ENCODE measurements around the gene G6PC2.

Gene G6PC2

GRCh38 chr2:168935810-168936581 is 34.9 kb downstream of the G6PC2 start:
- no peak for TF ChIP-seq CTCF (IDR thresholded peaks at IDR 0.05; ENCODE audit: borderline replicate concordance, insufficient read depth, low read depth, low read length)
- H3K4me3 ChIP-seq (ENCODE audit: low read depth, low read length) = no peak overlapping the region

DNA sequence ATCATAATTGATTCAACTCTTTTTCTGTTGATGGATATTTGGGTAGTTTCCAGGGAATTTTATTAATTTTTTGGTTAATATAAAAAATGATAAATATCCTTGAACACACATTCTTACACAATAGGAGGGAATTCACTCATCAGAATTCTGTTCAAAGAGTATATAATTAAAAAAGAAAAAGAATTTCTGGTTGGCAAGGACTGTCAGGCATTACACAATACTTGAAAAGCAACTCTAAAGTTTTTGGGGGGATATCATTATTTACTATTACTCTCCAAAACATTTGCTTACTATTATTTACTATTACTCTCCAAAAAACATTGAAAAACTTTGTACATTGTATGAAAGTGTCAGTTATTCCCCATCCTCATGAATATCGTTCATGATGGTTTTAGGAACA is 38.0 kb downstream of the G6PC2 start:
- no peak overlapping the region for H3K4me3 ChIP-seq (ENCODE audit: low read depth, low read length)
- no peak for TF ChIP-seq CTCF (IDR thresholded peaks at IDR 0.05; ENCODE audit: borderline replicate concordance, insufficient read depth, low read depth, low read length)

GRCh38 chr2:168939918-168940317 is 38.8 kb downstream of the G6PC2 start:
- H3K4me3 ChIP-seq (ENCODE audit: low read depth, low read length) = no peak overlapping the region
- TF ChIP-seq CTCF (IDR thresholded peaks at IDR 0.05; ENCODE audit: borderline replicate concordance, insufficient read depth, low read depth, low read length) = no peak

DNA sequence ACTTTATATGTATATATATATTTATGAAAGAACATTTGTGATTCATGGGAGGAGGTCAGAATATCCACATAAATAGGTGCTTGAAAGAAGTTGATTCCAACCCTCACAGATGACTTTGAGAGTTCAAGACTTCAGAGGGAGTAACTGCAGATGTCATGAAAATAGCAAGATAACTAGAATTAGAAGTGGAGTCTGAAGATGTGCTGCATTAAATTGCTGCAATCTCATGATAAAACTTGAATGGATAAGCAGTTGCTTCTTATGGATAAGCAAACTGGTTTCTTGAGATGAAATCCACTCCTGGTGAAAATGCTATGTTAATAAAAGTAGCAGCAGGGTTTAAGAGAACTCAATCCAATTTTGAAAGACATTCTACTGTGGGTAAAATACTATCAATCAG is 40.2 kb downstream of the G6PC2 start:
- TF ChIP-seq CTCF (IDR thresholded peaks at IDR 0.05; ENCODE audit: borderline replicate concordance, insufficient read depth, low read depth, low read length) = no peak
- H3K4me3 ChIP-seq (ENCODE audit: low read depth, low read length) = no peak overlapping the region

- no peak overlapping the region for H3K4me3 ChIP-seq (ENCODE audit: low read depth, low read length)
- no peak for TF ChIP-seq CTCF (IDR thresholded peaks at IDR 0.05; ENCODE audit: borderline replicate concordance, insufficient read depth, low read depth, low read length)
Observed at GRCh38 chr2:168944065-168944464, 43.0 kb downstream of the G6PC2 start.

GRCh38 chr2:168945508-168945907 is 44.4 kb downstream of the G6PC2 start:
- TF ChIP-seq CTCF (IDR thresholded peaks at IDR 0.05; ENCODE audit: borderline replicate concordance, insufficient read depth, low read depth, low read length) = no peak
- H3K4me3 ChIP-seq (ENCODE audit: low read depth, low read length) = no peak overlapping the region

DNA sequence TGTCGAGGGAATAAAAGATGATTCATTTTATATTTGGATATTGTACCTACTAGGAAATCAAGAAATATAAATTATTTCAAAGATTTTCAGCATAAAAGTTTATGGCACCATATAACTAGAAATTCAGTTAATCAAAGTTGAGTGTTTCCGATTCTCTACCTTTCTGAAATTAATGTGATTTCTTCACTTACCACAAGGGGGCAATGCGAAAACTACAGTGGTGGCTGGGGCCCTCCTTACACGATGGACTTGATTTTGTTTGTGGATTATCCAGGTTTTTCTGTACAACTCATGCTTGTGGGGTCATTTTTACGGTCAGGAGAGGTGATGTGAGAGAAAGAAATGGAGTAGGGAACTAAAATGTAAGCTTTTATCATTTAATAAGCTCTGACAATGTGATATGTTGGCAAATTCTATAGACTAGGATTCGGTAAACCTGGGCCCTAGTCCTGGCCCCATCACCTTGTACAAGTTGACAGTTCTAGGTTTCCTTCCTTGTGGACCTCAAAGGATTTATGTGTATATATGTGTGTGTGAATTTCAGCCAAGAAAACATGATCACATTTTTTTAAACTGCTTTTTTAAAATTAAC is 47.6 kb downstream of the G6PC2 start:
- H3K4me3 ChIP-seq (ENCODE audit: low read depth, low read length) = no peak overlapping the region
- peak; percentile 60; the same call in 1 of the 2 replicates for TF ChIP-seq CTCF (IDR thresholded peaks at IDR 0.05; ENCODE audit: borderline replicate concordance, insufficient read depth, low read depth, low read length)

Data from GM12875 (cell line).